AG09319 (cell line): ENCODE data around the gene TAF10.

Experiments
- DNase-seq: peaks from one replicate; pipeline ENCODE4 v3.0.0-alpha.2; 2010; ENCODE audit warnings: low read depth; ENCODE audit errors: extremely low read depth
- CTCF ChIP-seq: IDR thresholded peaks from 2 replicates; pipeline ENCODE4 v1.5.1; 2011; ENCODE audit warnings: low read depth, mild to moderate bottlenecking, inconsistent platforms, low read length, moderate library complexity

The TAF10 gene

GRCh38 chr11:6633422-6634408 is 21.7 kb upstream of the TAF10 start:
- no peak for TF ChIP-seq CTCF
- DNase-seq: no peak

- no peak for TF ChIP-seq CTCF
- no peak for DNase-seq
These were observed 20.4 kb upstream of the TAF10 start for GRCh38 chr11:6632116-6633073.

- no peak for TF ChIP-seq CTCF
These were observed 19.4 kb upstream of the TAF10 start for GRCh38 chr11:6631361-6631890.

GRCh38 chr11:6630632-6631291 is 18.7 kb upstream of the TAF10 start:
- no peak for TF ChIP-seq CTCF
- DNase-seq: no peak

More at GRCh38 chr11:6631361-6631890, 19.4 kb upstream of the TAF10 start:
- no peak for DNase-seq

- no peak for TF ChIP-seq CTCF
- no peak for DNase-seq
These were observed 18.0 kb upstream of the TAF10 start for GRCh38 chr11:6629892-6630631.

GRCh38 chr11:6629573-6629891 is 17.5 kb upstream of the TAF10 start:
- TF ChIP-seq CTCF: no peak
- DNase-seq: no peak
